ENCODE results near the gene TUNAR. TPM values are rescaled to one million over a fixed set of nuclear protein-coding genes. Genes with fewer than 3 reads are reported as not detected.

Gene TUNAR
- total and polyA plus RNA-seq, 10 donors: 0.03 to 0.69 (median 0.35) TPM; not detected in 5

GRCh38 chr14:95875831-95876760, 536 bp upstream of the TUNAR start:
- Histone ChIP-seq H3K27ac (no peak overlapping the region), H3K9me3 (no peaks in the 10 kb centered on the region), H3K36me3 (no peaks in the 10 kb centered on the region), H3K27me3 (replicated peaks in 1 of 7) (peaks cover 0 to 90% (median 27%) of the 10 kb centered on the region in 7 donors), H3K4me3 (peak overlapping the region in 7 of 8 donors; percentile 3 to 51 (median 16)), H3K4me1 (peaks cover 0 to 18% (median 8%) of the 10 kb centered on the region in 6 donors)
- no peak for TF ChIP-seq POLR2AphosphoS5 (IDR thresholded peaks at IDR 0.05)
- TF ChIP-seq POLR2A (IDR thresholded peaks at IDR 0.05): no peak
- TF ChIP-seq CTCF (IDR thresholded peaks at IDR 0.05 in 8 of 11, conservative IDR thresholded peaks at IDR 0.05 in 3 of 11): no peak
- DNase-seq: no peak
- 2 to 14% (median 4%) methylated on average over 19 to 103 of the region's 103 CpGs for WGBS, 5 donors
- intact Hi-C loops (cut with DNase I; ENCODE audit: low total_unique reads): no loop called here

- Histone ChIP-seq H3K27ac (no peak overlapping the region), H3K27me3 (replicated peaks in 1 of 7) (peaks cover 0 to 77% (median 27%) of the 10 kb centered on the region in 7 donors), H3K36me3 (no peaks in the 10 kb centered on the region), H3K4me1 (peaks cover 0 to 18% (median 8%) of the 10 kb centered on the region in 6 donors), H3K4me3 (peak overlapping the region in 1 of 8 donors; percentile 44), H3K9me3 (no peaks in the 10 kb centered on the region)
- WGBS, 5 donors: 78 to 89% (median 84%) methylated on average over 4 of the region's 4 CpGs
- intact Hi-C loops (cut with DNase I; ENCODE audit: low total_unique reads): no loop called here
- DNase-seq: no peak
- no peak for TF ChIP-seq POLR2AphosphoS5 (IDR thresholded peaks at IDR 0.05)
- TF ChIP-seq POLR2A (IDR thresholded peaks at IDR 0.05): no peak
Observed at GRCh38 chr14:95877633-95878032, 1.0 kb downstream of the TUNAR start.

- H3K36me3 ChIP-seq: no peaks in the 10 kb centered on the region
- intact Hi-C loops (cut with DNase I; ENCODE audit: low total_unique reads): no loop called here
- H3K4me1 ChIP-seq: no peaks in the 10 kb centered on the region
- no peak overlapping the region for H3K4me3 ChIP-seq
- TF ChIP-seq POLR2A (IDR thresholded peaks at IDR 0.05) (no peak), POLR2AphosphoS5 (IDR thresholded peaks at IDR 0.05) (no peak), CTCF (IDR thresholded peaks at IDR 0.05 in 8 of 11, conservative IDR thresholded peaks at IDR 0.05 in 3 of 11) (no peak)
- H3K27me3 ChIP-seq (replicated peaks in 1 of 7): peaks cover 0 to 38% (median 6%) of the 10 kb centered on the region in 7 donors
- H3K27ac ChIP-seq: no peak overlapping the region
- whole genome bisulfite sequencing, 5 donors: 51 to 77% (median 68%) methylated on average over 3 of the region's 3 CpGs
- no peak for DNase-seq
- no peaks in the 10 kb centered on the region for H3K9me3 ChIP-seq
Observed at GRCh38 chr14:95884377-95884776, 7.7 kb downstream of the TUNAR start.

GRCh38 chr14:95885278-95885677, 8.6 kb downstream of the TUNAR start:
- Histone ChIP-seq H3K9me3 (no peaks in the 10 kb centered on the region), H3K27me3 (replicated peaks in 1 of 7) (peaks cover 0 to 32% (median 6%) of the 10 kb centered on the region in 7 donors), H3K4me1 (no peaks in the 10 kb centered on the region), H3K27ac (no peak overlapping the region), H3K36me3 (no peaks in the 10 kb centered on the region), H3K4me3 (no peak overlapping the region)
- no peak for DNase-seq
- no peak for TF ChIP-seq POLR2AphosphoS5 (IDR thresholded peaks at IDR 0.05)
- no peak for TF ChIP-seq CTCF (IDR thresholded peaks at IDR 0.05 in 8 of 11, conservative IDR thresholded peaks at IDR 0.05 in 3 of 11)
- TF ChIP-seq POLR2A (IDR thresholded peaks at IDR 0.05): no peak
- WGBS, 5 donors: 45 to 51% (median 47%) methylated on average over 7 of the region's 7 CpGs
- intact Hi-C loops (cut with DNase I; ENCODE audit: low total_unique reads): no loop called here

All from spleen (tissue), 11 donors.